Measurements from ENCODE around the gene SMNDC1. TPM values are rescaled to one million over a fixed set of nuclear protein-coding genes. Genes with fewer than 3 reads are reported as not detected.
A peak's percentile ranks its signal among the peaks of the same experiment; 100 is the strongest.
"Not testable (repeated sequence)": the region's sequence is repeated elsewhere in the genome, so short reads cannot be mapped to it uniquely, and the experiment has no call there.

Gene SMNDC1
- total and polyA plus RNA-seq, 11 donors: 5.2 to 23.1 (median 20.6) TPM

GRCh38 chr10:110258542-110258941 lies 46.2 kb downstream of the SMNDC1 start:
- Histone ChIP-seq H3K4me3 (no peak overlapping the region), H3K36me3 (peaks cover 0 to 6% (median 0%) of the 10 kb centered on the region in 9 donors), H3K4me1 (peaks cover 0 to 58% (median 32%) of the 10 kb centered on the region in 12 donors), H3K9me3 (peaks cover 0 to 11% (median 0%) of the 10 kb centered on the region in 12 donors), H3K27me3 (no peaks in the 10 kb centered on the region), H3K27ac (peak overlapping the region in 5 of 12 donors; percentile 6 to 64 (median 8))
- DNase-seq (no peak), ATAC-seq (no peak)
- WGBS, 4 donors: 47 to 66% (median 53%) methylated on average over 1 of the region's 1 CpG
- TF ChIP-seq CTCF (IDR thresholded peaks at IDR 0.05) (no peak), POLR2A (IDR thresholded peaks at IDR 0.05) (no peak)
- intact Hi-C loops (cut with DNase I): no loop called here

GRCh38 chr10:110254467-110254866 lies 50.3 kb downstream of the SMNDC1 start:
- peaks cover 0 to 11% (median 0%) of the 10 kb centered on the region in 12 donors for H3K9me3 ChIP-seq
- no peak for TF ChIP-seq CTCF (IDR thresholded peaks at IDR 0.05)
- no peak for TF ChIP-seq POLR2A (IDR thresholded peaks at IDR 0.05)
- no peak for ATAC-seq
- H3K4me3 ChIP-seq: no peak overlapping the region
- peaks cover 0 to 37% (median 15%) of the 10 kb centered on the region in 12 donors for H3K4me1 ChIP-seq
- H3K27me3 ChIP-seq: no peaks in the 10 kb centered on the region
- no peak for DNase-seq
- H3K27ac ChIP-seq: no peak overlapping the region
- intact Hi-C loops (cut with DNase I): no loop called here
- H3K36me3 ChIP-seq: peaks cover 0 to 6% (median 0%) of the 10 kb centered on the region in 9 donors

- Histone ChIP-seq H3K4me3 (no peak overlapping the region), H3K27ac (no peak overlapping the region), H3K4me1 (peaks cover 0 to 23% (median 6%) of the 10 kb centered on the region in 12 donors), H3K36me3 (peaks cover 0 to 11% (median 0%) of the 10 kb centered on the region in 9 donors), H3K27me3 (no peaks in the 10 kb centered on the region), H3K9me3 (peaks cover 0 to 11% (median 0%) of the 10 kb centered on the region in 12 donors)
- WGBS, 4 donors: 91 to 98% (median 94%) methylated on average over 1 of the region's 1 CpG
- TF ChIP-seq POLR2A (IDR thresholded peaks at IDR 0.05) (no peak), CTCF (IDR thresholded peaks at IDR 0.05) (no peak)
- ATAC-seq (no peak), DNase-seq (no peak)
- intact Hi-C loops (cut with DNase I): no loop called here
Measured at GRCh38 chr10:110252151-110252550, 52.6 kb downstream of the SMNDC1 start.

- H3K27ac ChIP-seq; intact Hi-C loops (cut with DNase I); H3K4me3 ChIP-seq; H3K27me3 ChIP-seq; DNase-seq; ATAC-seq: not testable (repeated sequence)
- 41 to 94% (median 69%) methylated on average over 1 of the region's 1 CpG for WGBS, 4 donors
- H3K4me1 ChIP-seq: peaks cover 0 to 23% (median 6%) of the 10 kb centered on the region in 12 donors
- H3K36me3 ChIP-seq: peaks cover 0 to 13% (median 0%) of the 10 kb centered on the region in 9 donors
- peaks cover 0 to 11% (median 0%) of the 10 kb centered on the region in 12 donors for H3K9me3 ChIP-seq
Measured at GRCh38 chr10:110251392-110251791, 53.3 kb downstream of the SMNDC1 start.

- H3K27ac ChIP-seq; ATAC-seq; H3K9me3 ChIP-seq; DNase-seq; H3K27me3 ChIP-seq; H3K4me3 ChIP-seq; intact Hi-C loops (cut with DNase I): not testable (repeated sequence)
- 75 to 91% (median 85%) methylated on average over 1 of the region's 1 CpG for WGBS, 4 donors
- Histone ChIP-seq H3K36me3 (peaks cover 0 to 22% (median 14%) of the 10 kb centered on the region in 9 donors), H3K4me1 (peaks cover 0 to 27% (median 6%) of the 10 kb centered on the region in 12 donors)
Measured at GRCh38 chr10:110249489-110249888, 55.2 kb downstream of the SMNDC1 start.

GRCh38 chr10:110247833-110248232 lies 56.9 kb downstream of the SMNDC1 start:
- H3K36me3 ChIP-seq: peaks cover 0 to 22% (median 14%) of the 10 kb centered on the region in 9 donors
- H3K27me3 ChIP-seq: not testable (repeated sequence)

More at GRCh38 chr10:110247833-110248232, 56.9 kb downstream of the SMNDC1 start:
- H3K4me1 ChIP-seq: peaks cover 0 to 25% (median 8%) of the 10 kb centered on the region in 12 donors
- DNase-seq; intact Hi-C loops (cut with DNase I); H3K4me3 ChIP-seq; H3K27ac ChIP-seq; H3K9me3 ChIP-seq; ATAC-seq: not testable (repeated sequence)
- 75 to 97% (median 87%) methylated on average over 4 to 5 of the region's 5 CpGs for WGBS, 4 donors

Measured in heart left ventricle (tissue), 16 donors.